CD14-positive monocyte (primary cell): Measurements from ENCODE around the gene CAMTA1. TPM values are rescaled to one million over a fixed set of nuclear protein-coding genes. Genes with fewer than 3 reads are reported as not detected.

ENCODE experiments used
- DNase-seq, 3 donors: peaks; one replicate each; pipeline ENCODE4 v3.0.0-alpha.2; 2011 to 2022
- H2AFZ ChIP-seq: 2 replicates; pipeline ENCODE4 v1.6.0; 2012; ENCODE audit warnings: mild to moderate bottlenecking, low read depth, low read length, inconsistent platforms; ENCODE audit not compliant: insufficient read depth, poor library complexity, severe bottlenecking
- H3K27ac ChIP-seq, 2 donors: 1 replicate in 1 of 2; 2 replicates in 1 of 2; pipeline ENCODE4 v1.5.1; 2012 to 2013; ENCODE audit warnings: low read length in 2 of 2, control low read depth in 1 of 2, inconsistent platforms in 1 of 2, low read depth in 1 of 2, mild to moderate bottlenecking in 1 of 2
- H3K27me3 ChIP-seq, 2 donors: one replicate each; pipeline versions ENCODE4 v1.6.0 to v1.6.1; 2011 to 2013; ENCODE audit warnings: low read length in 2 of 2; ENCODE audit not compliant: control insufficient read depth in 2 of 2, insufficient read depth in 2 of 2
- H3K36me3 ChIP-seq, 2 donors: replicated peaks in 1 of 2; 1 replicate in 1 of 2; 2 replicates in 1 of 2; pipeline versions ENCODE4 v1.5.1 to v1.6.1; 2012 to 2013; ENCODE audit warnings: low read length in 2 of 2, control low read depth in 1 of 2, inconsistent platforms in 1 of 2, mild to moderate bottlenecking in 1 of 2; ENCODE audit not compliant: insufficient read depth in 2 of 2, control insufficient read depth in 1 of 2
- H3K4me1 ChIP-seq, 2 donors: 1 replicate in 1 of 2; 2 replicates in 1 of 2; pipeline versions ENCODE4 v1.5.1 to v1.6.1; 2012 to 2013; ENCODE audit warnings: low read length in 2 of 2, control low read depth in 1 of 2, inconsistent platforms in 1 of 2, mild to moderate bottlenecking in 1 of 2, moderate library complexity in 1 of 2; ENCODE audit not compliant: insufficient read depth in 2 of 2, control insufficient read depth in 1 of 2
- H3K4me2 ChIP-seq: replicated peaks from 2 replicates; pipeline ENCODE3; 2012; ENCODE audit warnings: low read length, moderate library complexity, mild to moderate bottlenecking; ENCODE audit not compliant: poor library complexity, severe bottlenecking; ENCODE audit errors: extremely low read depth
- H3K4me3 ChIP-seq, 3 experiments: fragments of 200-600 bp in 1 of 3; sonication (generic) in 1 of 3; replicated peaks in 1 of 3; 1 replicate in 2 of 3; 2 replicates in 1 of 3; pipeline ENCODE4 v1.5.1; 2011 to 2013; ENCODE audit warnings: low read length in 3 of 3, mild to moderate bottlenecking in 3 of 3, control low read depth in 2 of 3, low read depth in 2 of 3, inconsistent platforms in 1 of 3, moderate library complexity in 1 of 3
- H3K79me2 ChIP-seq: 2 replicates; pipeline ENCODE4 v1.6.0; 2012; ENCODE audit warnings: mild to moderate bottlenecking, control low read depth, inconsistent platforms, low read length, moderate library complexity; ENCODE audit not compliant: insufficient read depth
- H3K9ac ChIP-seq: 2 replicates; pipeline ENCODE4 v1.6.0; 2017; ENCODE audit warnings: low read length, mild to moderate bottlenecking; ENCODE audit not compliant: insufficient read depth, poor library complexity, severe bottlenecking
- H3K9me3 ChIP-seq, 2 donors: replicated peaks in 1 of 2; 1 replicate in 1 of 2; 2 replicates in 1 of 2; pipeline versions ENCODE4 v1.5.1 to v1.6.1; 2012 to 2013; ENCODE audit warnings: low read length in 2 of 2, control low read depth in 1 of 2; ENCODE audit not compliant: control insufficient read depth in 1 of 2, insufficient read depth in 1 of 2
- H4K20me1 ChIP-seq: 2 replicates; pipeline ENCODE4 v1.6.0; 2012; ENCODE audit warnings: mild to moderate bottlenecking, low read length, control low read depth, moderate library complexity; ENCODE audit not compliant: insufficient read depth
- H3K27ac Mint-ChIP-seq, 7 donors: one replicate each; pipeline ENCODE4 v1.8.0; 2020; ENCODE audit warnings: mild to moderate bottlenecking in 7 of 7, mixed read lengths in 7 of 7, moderate library complexity in 6 of 7, inconsistent platforms in 2 of 7
- H3K27me3 Mint-ChIP-seq, 3 donors: one replicate each; pipeline ENCODE4 v1.8.0; 2021 to 2022; ENCODE audit warnings: low read depth in 3 of 3, mild to moderate bottlenecking in 3 of 3, mixed read lengths in 3 of 3, moderate library complexity in 3 of 3, inconsistent platforms in 1 of 3
- H3K36me3 Mint-ChIP-seq, 2 donors: one replicate each; pipeline ENCODE4 v1.8.0; 2020; ENCODE audit warnings: mixed read lengths in 2 of 2, inconsistent platforms in 1 of 2, mild to moderate bottlenecking in 1 of 2
- H3K4me1 Mint-ChIP-seq: one replicate; pipeline ENCODE4 v1.8.0; 2020; ENCODE audit warnings: mild to moderate bottlenecking, mixed read lengths
- H3K4me3 Mint-ChIP-seq, 2 donors: one replicate each; pipeline ENCODE4 v1.8.0; 2020; ENCODE audit warnings: mild to moderate bottlenecking in 2 of 2, mixed read lengths in 2 of 2, moderate library complexity in 1 of 2
- H3K9me3 Mint-ChIP-seq, 7 donors: one replicate each; pipeline ENCODE4 v1.8.0; 2020 to 2022; ENCODE audit warnings: mixed read lengths in 7 of 7, mild to moderate bottlenecking in 6 of 7, moderate library complexity in 6 of 7, inconsistent platforms in 2 of 7
- CTCF ChIP-seq: fragments of 200-600 bp; IDR thresholded peaks from one replicate; pipeline ENCODE4 v1.8.0; 2022; ENCODE audit warnings: antibody characterized with exemption, mild to moderate bottlenecking
- WGBS: methylation state at CpG from one replicate; pipeline ENCODE4 v1.1.5; 2013; ENCODE audit warnings: missing lambda C conversion rate; ENCODE audit not compliant: insufficient coverage; 5-methylcytosine and 5-hydroxymethylcytosine counted together
- intact Hi-C, 2 donors: fragments of 100-400 bp; cut with micrococcal nuclease; formaldehyde crosslinking; loops; one replicate each; pipeline versions ENCODE4 v1.15.0 to v1.15.1; 2023
- polyA plus RNA-seq, 3 donors: library from polyadenylated mRNA; depleted of rRNA in 1 of 3; unstranded in 2 of 3; stranded (reverse) in 1 of 3; fragments of 300-500 nt in 2 of 3; fragments of >200 nt in 1 of 3; fragmentation: Illumina TruSeq in 2 of 3; gene quantifications; 1 replicate in 2 of 3; 2 replicates in 1 of 3; pipeline ENCODE4 v1.2.3, GENCODE V29; 2012 to 2021

Gene CAMTA1
- polyA plus RNA-seq, 3 donors: 52.0 to 89.6 (median 78.3) TPM

- no peak overlapping the region for H3K4me3 ChIP-seq
- no peaks in the 10 kb centered on the region for H3K36me3 ChIP-seq
- TF ChIP-seq CTCF: no peak
- peaks cover 7 to 12% (median 8%) of the 10 kb centered on the region in 3 donors for H3K27me3 Mint-ChIP-seq
- H4K20me1 ChIP-seq: no peaks in the 10 kb centered on the region
- H3K27ac Mint-ChIP-seq: no peak overlapping the region
- no peaks in the 10 kb centered on the region for H3K9me3 ChIP-seq
- WGBS: 94% methylated on average over 5 of the region's 5 CpGs
- H3K36me3 Mint-ChIP-seq: no peaks in the 10 kb centered on the region
- no peaks in the 10 kb centered on the region for H3K4me1 ChIP-seq
- no peak overlapping the region for H3K4me3 Mint-ChIP-seq
- H2AFZ ChIP-seq: no peak overlapping the region
- no peak overlapping the region for H3K9ac ChIP-seq
- peaks cover 0 to 7% (median 2%) of the 10 kb centered on the region in 7 donors for H3K9me3 Mint-ChIP-seq
- no peak overlapping the region for H3K27ac ChIP-seq
- H3K79me2 ChIP-seq: no peaks in the 10 kb centered on the region
- DNase-seq: no peak
- H3K4me1 Mint-ChIP-seq: peaks cover 2% of the 10 kb centered on the region
- intact Hi-C loops: no loop called here
- no peaks in the 10 kb centered on the region for H3K27me3 ChIP-seq
- H3K4me2 ChIP-seq: no peak overlapping the region
Observed at GRCh38 chr1:6913086-6913485, 127.8 kb downstream of the CAMTA1 start.

- peaks cover 2% of the 10 kb centered on the region for H3K4me1 Mint-ChIP-seq
- no peaks in the 10 kb centered on the region for H3K27me3 ChIP-seq
- H3K9ac ChIP-seq: no peak overlapping the region
- H3K4me3 ChIP-seq: no peak overlapping the region
- H3K4me3 Mint-ChIP-seq: no peak overlapping the region
- no peak overlapping the region for H2AFZ ChIP-seq
- no peaks in the 10 kb centered on the region for H3K79me2 ChIP-seq
- H3K9me3 Mint-ChIP-seq: peaks cover 0 to 11% (median 2%) of the 10 kb centered on the region in 7 donors
- H3K27ac ChIP-seq: no peak overlapping the region
- 68% methylated on average over 8 of the region's 9 CpGs for WGBS
- peaks cover 7 to 14% (median 9%) of the 10 kb centered on the region in 3 donors for H3K27me3 Mint-ChIP-seq
- no peaks in the 10 kb centered on the region for H4K20me1 ChIP-seq
- intact Hi-C loops: no loop called here
- H3K4me2 ChIP-seq: no peak overlapping the region
- H3K36me3 Mint-ChIP-seq: no peaks in the 10 kb centered on the region
- no peak overlapping the region for H3K27ac Mint-ChIP-seq
- TF ChIP-seq CTCF: no peak
- no peak for DNase-seq
- H3K36me3 ChIP-seq: no peaks in the 10 kb centered on the region
- no peaks in the 10 kb centered on the region for H3K9me3 ChIP-seq
- no peaks in the 10 kb centered on the region for H3K4me1 ChIP-seq
Observed at GRCh38 chr1:6914706-6915105, 129.5 kb downstream of the CAMTA1 start.
